Mononuclear cell (primary cell): ENCODE results near the gene LTO1. TPM values are rescaled to one million over a fixed set of nuclear protein-coding genes. Genes with fewer than 3 reads are reported as not detected.
"Not testable (repeated sequence)": the region's sequence is repeated elsewhere in the genome, so short reads cannot be mapped to it uniquely, and the experiment has no call there.

Experiments used
- H3K27me3 ChIP-seq: 2 replicates; pipeline ENCODE4 v1.6.0; 2011; ENCODE audit warnings: low read length, control low read depth; ENCODE audit not compliant: insufficient read depth
- H3K4me1 ChIP-seq: 2 replicates; pipeline ENCODE4 v1.5.1; 2011; ENCODE audit warnings: mild to moderate bottlenecking, low read length, control low read depth; ENCODE audit not compliant: insufficient read depth
- H3K4me3 ChIP-seq: 2 replicates; pipeline ENCODE4 v1.5.1; 2011; ENCODE audit warnings: mild to moderate bottlenecking, low read length, moderate library complexity
- H3K9me3 ChIP-seq: 2 replicates; pipeline ENCODE4 v1.5.1; 2011; ENCODE audit warnings: low read depth, mild to moderate bottlenecking, control low read depth, low read length
- total RNA-seq: library from RNA; depleted of rRNA; stranded (reverse); fragments of >200 nt; gene quantifications from one replicate; pipeline ENCODE4 v1.2.3, GENCODE V29; 2012

The LTO1 gene
- total RNA-seq, 1 donor = 18.6 TPM

DNA sequence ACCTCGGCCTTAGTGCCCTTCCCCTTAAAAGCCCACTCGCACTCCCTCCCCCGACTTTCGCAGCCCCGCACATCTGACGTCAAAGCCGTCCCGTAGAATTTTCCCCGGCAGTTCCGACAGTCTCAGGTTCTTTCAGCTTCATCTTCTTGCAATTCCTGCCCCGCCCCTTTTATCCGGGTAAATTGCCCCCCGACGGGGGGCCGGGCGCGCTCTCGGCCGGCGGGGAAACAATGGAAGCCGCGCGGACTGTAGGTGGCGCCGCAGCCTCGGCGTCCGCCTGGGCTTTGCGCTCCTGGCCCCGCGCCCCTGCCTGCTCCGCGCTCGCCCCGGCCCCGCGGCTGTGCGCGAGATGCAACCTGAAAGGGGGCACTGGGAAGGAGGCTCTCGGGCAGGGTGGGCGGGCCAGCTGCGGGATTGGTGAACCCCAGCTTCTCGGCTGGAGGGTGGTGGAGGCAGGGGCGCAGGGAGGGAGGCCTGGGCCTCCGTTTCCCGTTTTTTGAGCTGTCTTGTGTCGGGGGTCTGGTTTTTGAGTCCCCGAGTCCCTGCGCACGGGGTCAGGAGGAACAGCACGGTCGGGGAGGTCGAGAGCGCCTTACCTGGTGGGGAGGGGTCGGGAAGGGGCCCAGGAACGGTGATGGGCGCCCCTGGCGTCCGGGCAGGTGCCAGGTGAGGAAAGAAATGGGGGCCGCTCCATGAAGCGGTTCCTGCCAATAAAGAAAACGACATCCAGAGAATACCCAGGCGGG is 29.5 kb upstream of the LTO1 start:
- Histone ChIP-seq H3K27me3 (peaks cover 61% of the 10 kb centered on the region), H3K4me3 (no peak overlapping the region)

DNA sequence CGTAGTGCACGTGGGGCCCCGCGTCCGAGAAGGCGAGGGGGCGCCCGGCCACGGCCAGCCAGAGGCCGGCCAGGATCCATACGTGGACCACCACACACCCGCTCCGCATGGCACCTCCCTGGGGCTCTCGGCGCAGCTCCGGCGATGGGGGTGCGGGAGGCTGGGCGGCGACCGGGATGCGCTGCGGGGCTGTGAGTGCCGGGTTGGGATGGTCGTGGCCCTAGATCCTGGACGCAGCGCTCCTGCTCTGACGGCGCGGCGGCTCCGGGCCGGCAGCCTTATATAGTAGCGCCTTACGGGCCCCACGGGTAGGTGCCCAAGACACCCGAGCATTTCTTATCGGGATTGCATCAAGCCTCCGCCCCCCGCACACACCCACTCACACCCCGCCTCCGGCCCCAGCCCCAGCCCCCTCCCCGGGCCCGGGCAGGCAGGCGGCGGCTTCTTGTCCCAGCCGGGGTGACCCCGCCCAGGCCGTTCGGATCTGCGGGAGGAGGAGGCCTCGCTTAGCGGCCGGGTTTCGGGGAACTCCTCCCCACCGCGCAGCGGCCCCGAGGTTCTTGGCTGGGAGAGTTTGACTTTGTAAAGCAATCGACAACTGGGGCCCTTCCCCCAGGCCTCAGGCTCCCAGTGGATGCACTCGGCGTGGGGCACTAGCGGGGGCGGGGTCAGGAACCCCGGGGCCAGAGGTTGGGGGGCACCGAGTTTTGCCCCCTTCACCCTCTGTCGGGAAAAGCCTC is 28.8 kb upstream of the LTO1 start, which contains the start of gene FGF19:
Gene FGF19, minus strand, starts transcription at position 255 of the 740 bp plus-strand sequence. Its CDS starts 146 bp downstream, at position 109.
- H3K9me3 ChIP-seq = no peaks in the 10 kb centered on the region
- H3K27me3 ChIP-seq = peaks cover 64% of the 10 kb centered on the region
- H3K4me1 ChIP-seq = no peaks in the 10 kb centered on the region
- H3K4me3 ChIP-seq = no peak within 1 kb of the TSS

More for the DNA sequence above, 29.5 kb upstream of the LTO1 start:
- Histone ChIP-seq H3K4me1 (no peaks in the 10 kb centered on the region), H3K9me3 (no peaks in the 10 kb centered on the region)

- Histone ChIP-seq H3K4me1 (no peaks in the 10 kb centered on the region), H3K27me3 (peaks cover 64% of the 10 kb centered on the region), H3K4me3 (no peak overlapping the region), H3K9me3 (no peaks in the 10 kb centered on the region)
Measured at GRCh38 chr11:69703453-69703767, 28.3 kb upstream of the LTO1 start.

- Histone ChIP-seq H3K4me1 (no peaks in the 10 kb centered on the region), H3K4me3 (no peak overlapping the region), H3K9me3 (no peaks in the 10 kb centered on the region), H3K27me3 (peaks cover 64% of the 10 kb centered on the region)
Measured at GRCh38 chr11:69702769-69703452, 27.8 kb upstream of the LTO1 start.

- H3K9me3 ChIP-seq = no peaks in the 10 kb centered on the region
Measured at GRCh38 chr11:69702239-69702691, 27.1 kb upstream of the LTO1 start.

DNA sequence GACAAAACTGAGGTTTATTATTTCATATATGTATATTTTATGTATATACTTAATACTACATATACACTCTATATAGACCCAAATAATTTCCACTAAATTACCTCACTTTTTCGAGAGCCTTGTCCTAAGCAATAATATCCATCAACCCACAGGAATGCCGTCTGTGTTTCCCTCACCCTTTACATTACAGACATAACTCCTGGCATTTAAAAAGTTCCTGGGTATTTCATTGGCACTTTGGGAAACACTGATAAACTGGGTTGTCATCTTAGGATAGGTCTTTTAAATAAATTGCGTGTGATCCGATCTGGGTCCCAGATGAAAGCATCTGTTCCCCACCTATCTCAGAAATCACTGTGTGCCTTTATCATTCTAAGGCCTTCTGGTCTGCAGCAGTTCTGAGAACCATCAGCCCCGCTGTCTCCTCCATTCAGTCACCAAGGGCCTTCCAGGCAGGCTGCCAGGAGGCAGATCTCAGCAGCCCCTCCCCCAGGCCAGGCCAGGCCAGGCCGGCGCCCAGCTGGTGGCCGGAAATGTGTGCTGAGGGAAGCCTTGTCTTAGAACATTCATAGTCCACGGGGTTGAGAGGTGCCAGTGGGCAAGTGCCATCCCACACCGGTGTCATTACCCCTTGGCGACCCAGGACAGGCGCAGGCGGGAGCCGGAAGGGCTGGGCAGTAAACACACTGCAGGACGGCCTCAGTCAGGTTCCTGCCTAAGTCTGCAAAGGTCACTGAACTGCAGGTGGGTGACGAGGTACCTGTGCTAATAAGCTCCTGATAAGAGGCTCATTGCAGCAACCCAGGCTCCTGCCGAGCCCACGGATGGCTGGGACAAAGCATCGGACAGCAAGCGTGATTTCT is 25.4 kb upstream of the LTO1 start:
- H3K27me3 ChIP-seq = peaks cover 46% of the 10 kb centered on the region
- H3K9me3 ChIP-seq = no peaks in the 10 kb centered on the region
- no peaks in the 10 kb centered on the region for H3K4me1 ChIP-seq
- H3K4me3 ChIP-seq = no peak overlapping the region

More at GRCh38 chr11:69702239-69702691, 27.1 kb upstream of the LTO1 start:
- peaks cover 62% of the 10 kb centered on the region for H3K27me3 ChIP-seq
- no peak overlapping the region for H3K4me3 ChIP-seq
- H3K4me1 ChIP-seq = no peaks in the 10 kb centered on the region

DNA sequence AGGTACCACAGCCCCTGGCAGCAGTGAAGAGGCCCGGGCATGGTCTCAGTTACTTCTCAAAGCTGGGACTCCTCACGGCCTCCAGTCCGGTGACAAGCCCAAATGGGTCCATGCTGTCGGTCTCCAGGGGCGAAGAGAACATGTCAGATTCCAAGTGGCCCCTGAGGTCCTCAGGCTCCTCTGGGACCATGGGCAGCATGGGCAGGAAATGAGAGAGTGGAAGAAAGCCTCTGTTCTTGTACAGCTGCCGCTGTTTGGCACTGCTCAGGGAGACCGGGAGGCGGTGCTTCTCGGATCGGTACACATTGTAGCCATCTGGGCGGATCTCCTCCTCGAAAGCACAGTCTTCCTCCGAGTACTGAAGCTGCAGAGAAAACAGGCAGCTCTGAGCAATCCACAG is 24.1 kb upstream of the LTO1 start:
- peaks cover 33% of the 10 kb centered on the region for H3K27me3 ChIP-seq
- H3K4me3 ChIP-seq = no peak overlapping the region
- H3K9me3 ChIP-seq = no peaks in the 10 kb centered on the region
- no peaks in the 10 kb centered on the region for H3K4me1 ChIP-seq

DNA sequence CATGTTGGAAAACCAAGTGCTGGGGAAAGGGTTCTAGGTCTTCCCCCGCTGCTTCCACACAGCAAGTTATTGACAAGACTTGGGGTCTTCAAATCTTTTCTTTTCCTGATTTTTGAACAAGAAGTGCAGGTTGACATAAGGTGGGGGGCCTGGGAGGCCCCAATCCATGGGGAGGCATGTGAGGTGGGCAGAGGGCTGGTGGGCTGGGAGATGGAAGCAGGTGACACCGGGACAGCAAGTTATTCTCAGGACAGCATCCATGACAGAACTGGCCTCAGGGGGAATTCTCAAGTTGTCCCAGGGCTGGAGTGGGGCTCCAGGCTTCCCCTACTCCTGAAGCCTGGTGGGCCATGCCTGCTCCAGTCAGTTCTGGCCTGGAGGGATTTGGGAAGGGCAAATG is 23.2 kb upstream of the LTO1 start:
- Histone ChIP-seq H3K4me3 (no peak overlapping the region), H3K4me1 (no peaks in the 10 kb centered on the region), H3K27me3 (peaks cover 33% of the 10 kb centered on the region)

DNA sequence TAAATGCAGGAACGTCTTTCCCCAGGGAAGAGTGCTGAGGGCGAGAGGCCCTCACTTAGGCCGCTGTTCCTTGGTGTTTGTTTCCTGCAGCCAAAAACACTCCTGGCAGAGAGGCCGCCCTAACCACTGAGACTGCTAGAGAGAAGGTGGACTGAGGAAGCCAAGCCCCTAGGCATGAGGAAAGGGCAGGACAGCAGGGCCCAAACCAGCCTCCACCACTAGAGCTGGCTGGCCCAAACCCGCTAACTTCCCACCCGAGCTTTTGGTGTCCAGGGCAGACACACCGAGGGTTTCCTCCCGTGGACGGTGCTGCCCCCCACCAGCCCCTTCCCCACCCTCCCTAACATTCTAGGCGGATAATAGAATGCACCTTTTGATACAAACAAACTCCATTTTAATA is 22.7 kb upstream of the LTO1 start:
- H3K4me3 ChIP-seq = no peak overlapping the region
- H3K27me3 ChIP-seq = peaks cover 29% of the 10 kb centered on the region
- H3K4me1 ChIP-seq = no peaks in the 10 kb centered on the region
- no peaks in the 10 kb centered on the region for H3K9me3 ChIP-seq

More for the DNA sequence above, 23.2 kb upstream of the LTO1 start:
- H3K9me3 ChIP-seq = no peaks in the 10 kb centered on the region

DNA sequence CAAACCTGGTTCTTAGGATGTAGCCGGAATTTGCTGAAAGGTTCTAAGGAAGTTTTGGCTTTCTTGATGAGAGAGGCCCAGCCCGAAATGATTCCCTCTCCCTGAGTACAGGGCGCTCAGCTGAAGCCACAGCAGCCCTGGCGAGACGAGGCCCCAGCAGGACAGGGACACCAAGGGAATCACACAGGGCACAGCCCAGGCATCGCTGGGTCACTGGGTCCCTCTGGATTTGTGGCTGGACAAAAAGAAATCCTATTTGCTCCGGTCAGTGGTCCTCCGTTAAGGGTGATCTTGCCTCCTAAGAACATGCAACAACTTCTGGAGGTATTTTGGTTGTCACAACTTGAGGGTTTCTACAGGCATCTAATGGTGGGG is 22.3 kb upstream of the LTO1 start:
- no peaks in the 10 kb centered on the region for H3K9me3 ChIP-seq
- H3K4me3 ChIP-seq = no peak overlapping the region
- H3K27me3 ChIP-seq = peaks cover 25% of the 10 kb centered on the region
- no peaks in the 10 kb centered on the region for H3K4me1 ChIP-seq

DNA sequence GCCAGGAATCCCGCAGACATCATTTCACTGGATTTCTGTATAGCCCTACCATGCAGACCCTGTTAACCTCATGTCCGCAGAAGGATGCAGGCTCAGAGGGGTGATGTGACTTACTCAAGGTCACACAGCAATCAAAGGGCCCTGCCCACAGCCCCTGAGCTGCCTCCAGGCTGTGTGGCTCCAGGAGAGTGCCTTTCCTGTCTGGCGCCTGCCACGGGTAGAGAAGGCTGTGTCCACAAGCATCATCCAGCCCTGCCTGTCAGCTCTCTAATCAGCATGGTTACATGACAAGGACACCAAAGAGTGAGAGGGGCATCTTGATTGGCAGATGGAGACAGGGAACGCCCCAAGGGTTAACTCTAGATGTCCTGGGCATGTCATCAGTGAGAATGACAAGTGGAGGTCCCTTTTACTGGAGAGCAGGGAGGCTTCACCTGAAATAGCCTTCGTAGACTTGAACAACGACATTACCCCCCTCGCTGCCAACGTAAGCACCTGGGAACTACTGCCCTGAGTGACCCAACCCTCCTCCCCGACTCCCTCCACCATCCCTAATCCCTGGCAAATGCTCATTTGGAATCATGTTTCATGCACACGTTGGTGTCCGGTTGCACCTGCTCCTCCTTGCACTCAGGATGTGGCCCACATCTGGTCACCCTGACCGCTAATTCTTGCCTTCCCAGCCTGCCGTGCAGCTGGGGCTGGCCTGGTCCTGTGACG is 21.8 kb upstream of the LTO1 start:
- Histone ChIP-seq H3K9me3 (no peaks in the 10 kb centered on the region), H3K27me3 (peaks cover 19% of the 10 kb centered on the region), H3K4me3 (no peak overlapping the region), H3K4me1 (no peaks in the 10 kb centered on the region)

- H3K4me1 ChIP-seq, H3K4me3 ChIP-seq, H3K9me3 ChIP-seq: not testable (repeated sequence)
- H3K27me3 ChIP-seq = peaks cover 12% of the 10 kb centered on the region
Measured at GRCh38 chr11:69695995-69696394, 20.8 kb upstream of the LTO1 start.

DNA sequence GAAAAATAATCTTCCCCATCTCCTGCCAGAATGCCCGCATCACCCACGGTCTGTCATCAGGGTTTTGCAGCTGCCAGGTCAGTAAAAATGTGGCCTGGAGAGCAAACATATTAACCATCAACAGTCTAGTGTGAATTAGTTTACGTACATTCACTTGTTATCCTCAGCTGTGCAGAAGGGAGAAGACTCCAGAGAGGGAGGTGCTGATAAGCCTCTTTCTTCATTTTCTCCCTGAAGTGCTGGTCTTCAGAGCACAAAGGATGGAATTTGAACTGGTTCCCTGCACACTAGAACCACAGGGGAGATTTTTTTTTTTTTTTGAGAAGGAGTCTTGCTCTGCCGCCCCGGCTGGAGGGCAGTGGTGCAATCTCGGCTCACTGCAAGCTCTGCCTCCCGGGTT is 20.4 kb upstream of the LTO1 start:
- Histone ChIP-seq H3K9me3 (no peaks in the 10 kb centered on the region), H3K4me1 (no peaks in the 10 kb centered on the region), H3K27me3 (peaks cover 10% of the 10 kb centered on the region), H3K4me3 (no peak overlapping the region)

- H3K9me3 ChIP-seq = no peaks in the 10 kb centered on the region
- H3K27me3 ChIP-seq = peaks cover 8% of the 10 kb centered on the region
- no peak overlapping the region for H3K4me3 ChIP-seq
- no peaks in the 10 kb centered on the region for H3K4me1 ChIP-seq
Measured at GRCh38 chr11:69694781-69695180, 19.6 kb upstream of the LTO1 start.
